ENCODE data around the gene PDE3A. TPM values are rescaled to one million over a fixed set of nuclear protein-coding genes. Genes with fewer than 3 reads are reported as not detected.

The PDE3A gene
- polyA plus RNA-seq, 1 donor: 7.9 TPM

- DNase-seq (ENCODE audit: low read depth): no peak
Measured at GRCh38 chr12:20704860-20705259, 336.5 kb downstream of the PDE3A start.

GRCh38 chr12:20711846-20712245 is 343.5 kb downstream of the PDE3A start:
- DNase-seq (ENCODE audit: low read depth): no peak

- no peak for DNase-seq (ENCODE audit: low read depth)
Measured at GRCh38 chr12:20716037-20716436, 347.7 kb downstream of the PDE3A start.

- DNase-seq (ENCODE audit: low read depth): no peak
Measured at GRCh38 chr12:20716985-20717384, 348.6 kb downstream of the PDE3A start.

- DNase-seq (ENCODE audit: low read depth): no peak
Measured at GRCh38 chr12:20718294-20718693, 350.0 kb downstream of the PDE3A start.

- DNase-seq (ENCODE audit: low read depth): no peak
Measured at GRCh38 chr12:20722142-20722541, 353.8 kb downstream of the PDE3A start.

GRCh38 chr12:20731274-20731673 is 362.9 kb downstream of the PDE3A start:
- no peak for DNase-seq (ENCODE audit: low read depth)
